Neural progenitor cell (in vitro differentiated cells): ENCODE results near the gene BSND. TPM values are rescaled to one million over a fixed set of nuclear protein-coding genes. Genes with fewer than 3 reads are reported as not detected.
A peak's percentile ranks its signal among the peaks of the same experiment; 100 is the strongest.

ENCODE experiments used
- DNase-seq: peaks from one replicate; pipeline ENCODE4 v3.0.0-alpha.2; 2016; ENCODE audit warnings: low spot score
- H2AFZ ChIP-seq: fragments of 200-600 bp; sonication (generic); replicated peaks from 2 replicates; pipeline ENCODE4 v1.6.1; 2016; ENCODE audit warnings: antibody characterized with exemption
- H3F3A ChIP-seq: fragments of 200-600 bp; sonication (generic); 2 replicates; pipeline ENCODE4 v1.6.1; 2016; ENCODE audit warnings: antibody characterized with exemption, low read depth
- H3K27ac ChIP-seq: fragments of 200-600 bp; sonication (generic); 2 replicates; pipeline ENCODE4 v1.5.1; 2016; ENCODE audit warnings: mild to moderate bottlenecking
- H3K27me3 ChIP-seq: fragments of 200-600 bp; sonication (generic); 2 replicates; pipeline ENCODE4 v1.6.1; 2016; ENCODE audit warnings: mild to moderate bottlenecking, moderate library complexity
- H3K36me3 ChIP-seq: fragments of 200-600 bp; sonication (generic); 2 replicates; pipeline ENCODE4 v1.5.1; 2016
- H3K4me1 ChIP-seq: fragments of 200-600 bp; sonication (generic); 2 replicates; pipeline ENCODE4 v1.6.1; 2016; ENCODE audit warnings: mixed run types
- H3K4me2 ChIP-seq: fragments of 200-600 bp; sonication (generic); 2 replicates; pipeline ENCODE4 v1.6.1; 2016
- H3K4me3 ChIP-seq: fragments of 200-600 bp; sonication (generic); 2 replicates; pipeline ENCODE4 v1.5.1; 2016
- H3K79me2 ChIP-seq: fragments of 200-600 bp; sonication (generic); 2 replicates; pipeline ENCODE4 v1.6.1; 2016; ENCODE audit warnings: low read depth
- H3K9ac ChIP-seq: fragments of 200-600 bp; sonication (generic); 2 replicates; pipeline ENCODE4 v1.6.1; 2016
- H3K9me3 ChIP-seq: fragments of 200-600 bp; sonication (generic); 2 replicates; pipeline ENCODE4 v1.5.1; 2016; ENCODE audit warnings: low read depth
- H4K20me1 ChIP-seq: fragments of 200-600 bp; sonication (generic); 2 replicates; pipeline ENCODE4 v1.6.1; 2016; ENCODE audit warnings: low read depth
- H3K27ac Mint-ChIP-seq: 3 replicates; pipeline ENCODE4 v1.8.0; 2021; ENCODE audit warnings: mixed read lengths
- H3K27me3 Mint-ChIP-seq: 2 replicates; pipeline ENCODE4 v1.8.0; 2022; ENCODE audit warnings: low read depth, mild to moderate bottlenecking, inconsistent platforms, moderate library complexity, mixed read lengths; ENCODE audit not compliant: insufficient read depth
- H3K36me3 Mint-ChIP-seq: 3 replicates; pipeline ENCODE4 v1.8.0; 2021; ENCODE audit warnings: mixed read lengths
- H3K4me1 Mint-ChIP-seq: 3 replicates; pipeline ENCODE4 v1.8.0; 2021; ENCODE audit warnings: mixed read lengths
- H3K4me3 Mint-ChIP-seq: 3 replicates; pipeline ENCODE4 v1.8.0; 2021; ENCODE audit warnings: mild to moderate bottlenecking, moderate library complexity, mixed read lengths
- H3K9me3 Mint-ChIP-seq: 3 replicates; pipeline ENCODE4 v1.8.0; 2020; ENCODE audit warnings: mixed read lengths
- CTCF ChIP-seq: fragments of 200-600 bp; sonication (generic); IDR thresholded peaks from 2 replicates; pipeline ENCODE4 v1.5.1; 2017; ENCODE audit warnings: antibody characterized with exemption, mild to moderate bottlenecking
- EZH2 ChIP-seq: fragments of 200-600 bp; sonication (generic); IDR thresholded peaks from 2 replicates; pipeline ENCODE4 v1.6.1; 2017; ENCODE audit warnings: antibody characterized with exemption, mild to moderate bottlenecking, moderate library complexity
- EZH2phosphoT487 ChIP-seq: fragments of 200-600 bp; sonication (generic); IDR thresholded peaks from 2 replicates; pipeline ENCODE4 v1.6.1; 2017; ENCODE audit warnings: antibody characterized with exemption
- total RNA-seq: library from RNA; depleted of rRNA; stranded (reverse); fragments of >200 nt; gene quantifications from 2 replicates; pipeline ENCODE4 v1.2.3, GENCODE V29; 2015; ENCODE audit warnings: low replicate concordance

The BSND gene
- total RNA-seq, 1 donor from 2014 or later: not detected

GRCh38 chr1:55055951-55056631 is 57.4 kb downstream of the BSND start:
- H3K4me3 ChIP-seq: no peak overlapping the region
- H2AFZ ChIP-seq: no peak overlapping the region
- H4K20me1 ChIP-seq: no peaks in the 10 kb centered on the region
- H3K4me2 ChIP-seq: no peak overlapping the region
- no peak overlapping the region for H3K27ac ChIP-seq
- Mint-ChIP-seq H3K27ac (peak overlapping the region; percentile 17), H3K36me3 (no peaks in the 10 kb centered on the region), H3K4me1 (peaks cover 17% of the 10 kb centered on the region), H3K9me3 (no peaks in the 10 kb centered on the region), H3K4me3 (no peak overlapping the region), H3K27me3 (peaks cover 7% of the 10 kb centered on the region)
- no peak for TF ChIP-seq EZH2phosphoT487
- TF ChIP-seq CTCF: no peak
- no peak for TF ChIP-seq EZH2
- H3K36me3 ChIP-seq: no peaks in the 10 kb centered on the region
- no peaks in the 10 kb centered on the region for H3K79me2 ChIP-seq
- H3K4me1 ChIP-seq: no peaks in the 10 kb centered on the region
- no peaks in the 10 kb centered on the region for H3F3A ChIP-seq
- DNase-seq: no peak
- H3K27me3 ChIP-seq: no peaks in the 10 kb centered on the region
- H3K9me3 ChIP-seq: no peaks in the 10 kb centered on the region
- no peak overlapping the region for H3K9ac ChIP-seq

DNA sequence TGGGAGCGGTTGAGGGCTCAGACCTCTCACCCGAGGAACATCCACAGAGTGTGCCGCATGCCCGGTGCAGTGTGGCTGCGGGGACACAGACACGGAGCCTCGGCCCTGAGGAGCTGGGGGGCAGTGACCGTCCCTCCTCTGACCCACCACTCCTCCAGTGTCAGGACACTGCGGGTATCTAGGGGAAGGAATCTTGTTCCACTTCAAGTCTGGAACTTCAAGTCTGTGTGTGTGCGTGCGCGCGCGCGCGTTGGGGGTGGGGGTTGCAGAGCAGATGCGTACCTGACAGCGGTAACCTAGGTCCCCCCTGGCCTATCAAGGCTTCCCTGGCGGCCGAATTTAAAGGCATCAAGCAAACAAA is 57.9 kb downstream of the BSND start:
- Histone ChIP-seq H3K9ac (no peak overlapping the region), H3K4me2 (no peak overlapping the region), H3K4me1 (no peaks in the 10 kb centered on the region), H3K9me3 (no peaks in the 10 kb centered on the region), H3K79me2 (no peaks in the 10 kb centered on the region), H3K4me3 (no peak overlapping the region), H3F3A (no peaks in the 10 kb centered on the region), H4K20me1 (no peaks in the 10 kb centered on the region), H2AFZ (no peak overlapping the region), H3K27ac (no peak overlapping the region), H3K27me3 (no peaks in the 10 kb centered on the region), H3K36me3 (no peaks in the 10 kb centered on the region)
- no peak for DNase-seq
- Mint-ChIP-seq H3K36me3 (no peaks in the 10 kb centered on the region), H3K9me3 (no peaks in the 10 kb centered on the region), H3K4me1 (peaks cover 14% of the 10 kb centered on the region), H3K27me3 (peaks cover 7% of the 10 kb centered on the region), H3K27ac (peak overlapping the region; percentile 17), H3K4me3 (no peak overlapping the region)
- TF ChIP-seq EZH2 (no peak), EZH2phosphoT487 (no peak), CTCF (no peak)

- TF ChIP-seq EZH2phosphoT487 (no peak), EZH2 (no peak), CTCF (no peak)
- Histone ChIP-seq H3K79me2 (no peaks in the 10 kb centered on the region), H3K27me3 (no peaks in the 10 kb centered on the region), H3K4me3 (no peak overlapping the region), H4K20me1 (no peaks in the 10 kb centered on the region), H3K4me1 (no peaks in the 10 kb centered on the region), H3K9me3 (no peaks in the 10 kb centered on the region), H3F3A (no peaks in the 10 kb centered on the region), H3K4me2 (no peak overlapping the region), H3K9ac (no peak overlapping the region), H2AFZ (no peak overlapping the region), H3K36me3 (no peaks in the 10 kb centered on the region), H3K27ac (no peak overlapping the region)
- H3K36me3 Mint-ChIP-seq: no peaks in the 10 kb centered on the region
- no peak for DNase-seq
- H3K27me3 Mint-ChIP-seq: peaks cover 7% of the 10 kb centered on the region
- no peaks in the 10 kb centered on the region for H3K9me3 Mint-ChIP-seq
- peak overlapping the region; percentile 55 for H3K4me3 Mint-ChIP-seq
- H3K4me1 Mint-ChIP-seq: peaks cover 16% of the 10 kb centered on the region
- H3K27ac Mint-ChIP-seq: no peak overlapping the region
These were observed 58.7 kb downstream of the BSND start for GRCh38 chr1:55057270-55057955.
